ENCODE measurements around the gene SUCLG2.

SUCLG2 gene

GRCh38 chr3:67325231-67325630 lies 329.2 kb downstream of the SUCLG2 start:
- Histone ChIP-seq H3K4me1 (ENCODE audit: control insufficient read depth, low read depth, low read length) (no peaks in the 10 kb centered on the region), H3K4me3 (ENCODE audit: low read length) (no peak overlapping the region), H3K27me3 (ENCODE audit: control insufficient read depth, insufficient read depth, low read length) (no peaks in the 10 kb centered on the region), H3K27ac (ENCODE audit: low read length) (no peak overlapping the region), H3K36me3 (ENCODE audit: control insufficient read depth, low read depth, low read length) (no peaks in the 10 kb centered on the region), H3K9me3 (ENCODE audit: control insufficient read depth, low read depth, low read length) (no peaks in the 10 kb centered on the region), H3K9ac (ENCODE audit: low read length) (no peak overlapping the region)
